C4-2B (cell line): ENCODE results near the gene CASKIN1.

Source experiments
- ZFX ChIP-seq: fragments of 450-650 bp; IDR thresholded peaks from 2 replicates; pipeline ENCODE4 v1.6.1; 2017
- TF ChIP-seq, protein P1 (sequence below): fragments of 450-650 bp; conservative IDR thresholded peaks from 2 replicates; pipeline ENCODE4 v1.5.1; 2017; ENCODE audit warnings: mild to moderate bottlenecking

DNA sequence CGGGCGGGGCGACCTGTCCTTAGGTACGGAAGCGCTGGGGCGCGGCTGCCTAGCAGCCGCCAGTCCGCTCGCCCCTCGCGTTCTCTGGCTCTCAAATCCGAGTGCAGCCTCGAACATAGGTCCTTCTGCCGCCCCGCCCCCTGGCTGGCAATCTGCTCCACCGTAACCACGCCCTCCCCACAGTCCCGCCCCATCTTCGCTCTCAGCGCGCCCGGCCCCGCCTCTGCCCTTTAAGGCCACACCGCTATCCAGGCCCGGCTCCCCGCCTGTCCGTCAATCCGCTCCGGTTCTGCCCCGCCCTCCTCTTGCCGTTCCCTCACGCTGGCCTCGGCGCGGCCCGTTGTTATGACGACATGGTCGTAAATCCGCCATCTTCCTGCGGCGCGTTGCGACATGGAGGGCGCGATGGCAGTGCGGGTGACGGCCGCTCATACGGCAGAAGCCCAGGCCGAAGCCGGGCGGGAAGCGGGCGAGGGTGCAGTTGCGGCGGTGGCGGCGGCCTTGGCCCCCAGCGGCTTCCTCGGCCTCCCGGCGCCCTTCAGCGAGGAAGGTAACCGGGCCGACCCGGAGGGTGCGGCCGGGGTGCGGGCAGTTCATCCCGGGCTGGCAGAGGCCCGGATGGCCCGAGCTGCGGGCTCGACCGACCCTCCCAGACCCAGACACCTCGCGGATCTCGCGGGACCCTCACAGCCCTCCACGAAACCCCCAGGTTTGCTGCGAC lies 27.0 kb upstream of the CASKIN1 start, which contains the start of gene E4F1:
- TF ChIP-seq, protein P1, sequence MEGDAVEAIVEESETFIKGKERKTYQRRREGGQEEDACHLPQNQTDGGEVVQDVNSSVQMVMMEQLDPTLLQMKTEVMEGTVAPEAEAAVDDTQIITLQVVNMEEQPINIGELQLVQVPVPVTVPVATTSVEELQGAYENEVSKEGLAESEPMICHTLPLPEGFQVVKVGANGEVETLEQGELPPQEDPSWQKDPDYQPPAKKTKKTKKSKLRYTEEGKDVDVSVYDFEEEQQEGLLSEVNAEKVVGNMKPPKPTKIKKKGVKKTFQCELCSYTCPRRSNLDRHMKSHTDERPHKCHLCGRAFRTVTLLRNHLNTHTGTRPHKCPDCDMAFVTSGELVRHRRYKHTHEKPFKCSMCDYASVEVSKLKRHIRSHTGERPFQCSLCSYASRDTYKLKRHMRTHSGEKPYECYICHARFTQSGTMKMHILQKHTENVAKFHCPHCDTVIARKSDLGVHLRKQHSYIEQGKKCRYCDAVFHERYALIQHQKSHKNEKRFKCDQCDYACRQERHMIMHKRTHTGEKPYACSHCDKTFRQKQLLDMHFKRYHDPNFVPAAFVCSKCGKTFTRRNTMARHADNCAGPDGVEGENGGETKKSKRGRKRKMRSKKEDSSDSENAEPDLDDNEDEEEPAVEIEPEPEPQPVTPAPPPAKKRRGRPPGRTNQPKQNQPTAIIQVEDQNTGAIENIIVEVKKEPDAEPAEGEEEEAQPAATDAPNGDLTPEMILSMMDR, result no peak
- peak; percentile 85 for TF ChIP-seq ZFX
